IMR-90 (cell line): ENCODE data around the gene THRB. TPM values are rescaled to one million over a fixed set of nuclear protein-coding genes. Genes with fewer than 3 reads are reported as not detected.

ENCODE experiments used
- ATAC-seq: fragments of 200-7000 bp; cut with Tn5 transposase; 2 replicates; pipeline ENCODE4 v1.9.1; 2020; ENCODE audit warnings: low read depth, mild to moderate bottlenecking, moderate library complexity
- BruUV-seq: library from RNA; stranded (reverse); fragments of 400-500 nt; replicated peaks from 2 replicates; lab custom pipeline; 2021; lab: Mats Ljungman, UMichigan
- CTCF ChIA-PET: fragments of 300-600 bp; formaldehyde crosslinking; extraction: SDS; loops from one replicate; lab custom pipeline; 2021; ENCODE audit warnings: antibody characterized with exemption; lab: Yijun Ruan, JAX
- POLR2A ChIA-PET: fragments of 300-600 bp; sonication (Branson Sonifier 250); formaldehyde crosslinking; loops from one replicate; lab custom pipeline; 2022; ENCODE audit warnings: antibody characterized with exemption; ENCODE audit not compliant: unreplicated experiment; lab: Charles Lee
- DNase-seq: peaks from one replicate; pipeline ENCODE4 v3.0.0; 2013
- H2AFZ ChIP-seq: replicated peaks from 2 replicates; pipeline ENCODE3; 2013; ENCODE audit warnings: low read length, mild to moderate bottlenecking; ENCODE audit not compliant: poor library complexity
- H2AK5ac ChIP-seq: 2 replicates; pipeline ENCODE4 v1.6.1; 2013; ENCODE audit warnings: low read depth, low read length, inconsistent platforms
- H2AK9ac ChIP-seq: replicated peaks from 2 replicates; pipeline ENCODE3; 2013; ENCODE audit warnings: mild to moderate bottlenecking, low read depth, low read length, moderate library complexity; ENCODE audit not compliant: poor library complexity
- H2BK120ac ChIP-seq: 2 replicates; pipeline ENCODE4 v1.6.1; 2013; ENCODE audit warnings: low read depth, low read length, inconsistent platforms
- H2BK15ac ChIP-seq: 3 replicates; pipeline ENCODE4 v1.6.1; 2013; ENCODE audit warnings: low read depth, low read length, inconsistent platforms
- H2BK20ac ChIP-seq: 2 replicates; pipeline ENCODE4 v1.6.1; 2013; ENCODE audit warnings: low read depth, mild to moderate bottlenecking, inconsistent platforms, low read length, moderate library complexity
- H2BK5ac ChIP-seq: 2 replicates; pipeline ENCODE4 v1.6.1; 2013; ENCODE audit warnings: mild to moderate bottlenecking, low read depth, low read length, inconsistent platforms; ENCODE audit not compliant: poor library complexity, severe bottlenecking
- H3K14ac ChIP-seq: replicated peaks from 2 replicates; pipeline ENCODE4 v1.6.1; 2013; ENCODE audit warnings: low read depth, low read length, inconsistent platforms
- H3K18ac ChIP-seq: 2 replicates; pipeline ENCODE4 v1.6.1; 2013; ENCODE audit warnings: low read depth, low read length, control low read depth
- H3K23ac ChIP-seq: 2 replicates; pipeline ENCODE4 v1.6.1; 2013; ENCODE audit warnings: low read depth, low read length, inconsistent platforms
- H3K27ac ChIP-seq: 2 replicates; pipeline ENCODE4 v1.5.1; 2013; ENCODE audit warnings: mild to moderate bottlenecking, control low read depth, low read length; ENCODE audit not compliant: insufficient read depth
- H3K27me3 ChIP-seq: 2 replicates; pipeline ENCODE4 v1.6.1; 2013; ENCODE audit warnings: low read length; ENCODE audit not compliant: control insufficient read depth, insufficient read depth
- H3K36me3 ChIP-seq: 2 replicates; pipeline ENCODE4 v1.6.1; 2013; ENCODE audit warnings: low read length, mixed read lengths; ENCODE audit not compliant: control insufficient read depth, insufficient read depth
- H3K4ac ChIP-seq: 2 replicates; pipeline ENCODE4 v1.6.1; 2013; ENCODE audit warnings: low read depth, low read length, inconsistent platforms
- H3K4me1 ChIP-seq: 2 replicates; pipeline ENCODE4 v1.6.1; 2013; ENCODE audit warnings: low read length, mixed read lengths; ENCODE audit not compliant: control insufficient read depth, insufficient read depth
- H3K4me2 ChIP-seq: 2 replicates; pipeline ENCODE4 v1.6.1; 2013; ENCODE audit warnings: low read depth, mild to moderate bottlenecking, control low read depth, low read length, moderate library complexity
- H3K4me3 ChIP-seq: 2 replicates; pipeline ENCODE4 v1.5.1; 2013; ENCODE audit warnings: low read depth, mild to moderate bottlenecking, control low read depth, low read length, moderate library complexity; ENCODE audit not compliant: insufficient read depth
- H3K56ac ChIP-seq: 2 replicates; pipeline ENCODE4 v1.6.1; 2013; ENCODE audit warnings: low read length, inconsistent platforms; ENCODE audit not compliant: insufficient read depth; ENCODE audit errors: extremely low read depth
- H3K79me1 ChIP-seq, 2 experiments: 2 replicates each; pipeline ENCODE4 v1.6.1; 2013; ENCODE audit warnings: low read length in 2 of 2, inconsistent platforms in 1 of 2, low read depth in 1 of 2
- H3K9ac ChIP-seq: 2 replicates; pipeline ENCODE4 v1.6.1; 2013; ENCODE audit warnings: low read depth, low read length, control low read depth
- H3K9me1 ChIP-seq: 2 replicates; pipeline ENCODE4 v1.6.1; 2013; ENCODE audit warnings: low read length, inconsistent platforms; ENCODE audit not compliant: insufficient read depth
- H3K9me3 ChIP-seq: 2 replicates; pipeline ENCODE4 v1.6.1; 2013; ENCODE audit warnings: low read length; ENCODE audit not compliant: control insufficient read depth, insufficient read depth
- H4K20me1 ChIP-seq: 2 replicates; pipeline ENCODE4 v1.6.1; 2013; ENCODE audit warnings: low read length, inconsistent platforms; ENCODE audit not compliant: insufficient read depth
- H4K5ac ChIP-seq: 2 replicates; pipeline ENCODE4 v1.6.1; 2013; ENCODE audit warnings: mild to moderate bottlenecking, low read depth, low read length, control low read depth
- H4K8ac ChIP-seq, 2 experiments: 2 replicates each; pipeline ENCODE4 v1.6.1; 2013; ENCODE audit warnings: low read depth in 2 of 2, low read length in 2 of 2, control low read depth in 1 of 2, inconsistent platforms in 1 of 2
- H4K91ac ChIP-seq: 2 replicates; pipeline ENCODE4 v1.6.1; 2013; ENCODE audit warnings: low read depth, low read length, inconsistent platforms; ENCODE audit not compliant: insufficient read depth
- BHLHE40 ChIP-seq: fragments of 150-350 bp; IDR thresholded peaks from 2 replicates; pipeline ENCODE4 v1.6.1; 2016; ENCODE audit warnings: mild to moderate bottlenecking, low read depth, low read length
- CEBPB ChIP-seq: IDR thresholded peaks from 2 replicates; pipeline ENCODE4 v1.6.1; 2012; ENCODE audit warnings: low read depth, low read length, improper control_type of control experiment
- CTCF ChIP-seq: conservative IDR thresholded peaks from 2 replicates; pipeline ENCODE4 v1.5.1; 2012; ENCODE audit warnings: mild to moderate bottlenecking, low read depth, low read length, improper control_type of control experiment
- FOS ChIP-seq: fragments of 150-350 bp; IDR thresholded peaks from 2 replicates; pipeline ENCODE4 v1.6.1; 2016; ENCODE audit warnings: low read depth, low read length
- MAFK ChIP-seq: IDR thresholded peaks from 2 replicates; pipeline ENCODE4 v1.6.1; 2012; ENCODE audit warnings: low read depth, low read length, improper control_type of control experiment
- MAZ ChIP-seq: IDR thresholded peaks from 2 replicates; pipeline ENCODE4 v1.6.1; 2012; ENCODE audit warnings: low read depth, mild to moderate bottlenecking, low read length, improper control_type of control experiment, moderate library complexity, borderline replicate concordance
- POLR2A ChIP-seq: IDR thresholded peaks from 2 replicates; pipeline ENCODE4 v1.6.1; 2012; ENCODE audit warnings: mild to moderate bottlenecking, low read depth, low read length
- RAD21 ChIP-seq: IDR thresholded peaks from 2 replicates; pipeline ENCODE4 v1.6.1; 2012; ENCODE audit warnings: low read length, improper control_type of control experiment
- RCOR1 ChIP-seq: IDR thresholded peaks from 2 replicates; pipeline ENCODE4 v1.6.1; 2012; ENCODE audit warnings: mild to moderate bottlenecking, low read length, improper control_type of control experiment; ENCODE audit not compliant: insufficient replicate concordance
- SMC3 ChIP-seq: fragments of 150-350 bp; IDR thresholded peaks from 2 replicates; pipeline ENCODE4 v1.6.1; 2016; ENCODE audit warnings: low read depth, mild to moderate bottlenecking, antibody characterized with exemption, low read length, moderate library complexity
- WGBS, 2 experiments: methylation state at CpG; one replicate each; pipeline versions ENCODE4 v1.1.5 to v1.1.7; 2013; ENCODE audit warnings: missing lambda C conversion rate in 2 of 2; ENCODE audit not compliant: insufficient read length in 1 of 2; ENCODE audit errors: extremely low coverage in 2 of 2; 5-methylcytosine and 5-hydroxymethylcytosine counted together
- dilution Hi-C: fragments of 300-500 bp; cut with HindIII; formaldehyde crosslinking; loops from one replicate; pipeline ENCODE4 v1.14.3; 2018; ENCODE audit warnings: low sequenced_read_pairs; ENCODE audit not compliant: unreplicated experiment
- in situ Hi-C: fragments of 300-500 bp; cut with MboI; formaldehyde crosslinking; loops from 3 replicates; pipeline ENCODE4 v1.14.3; 2019; ENCODE audit warnings: low sequenced_read_pairs, inconsistent platforms, mixed read lengths
- intact Hi-C: fragments of 100-400 bp; cut with micrococcal nuclease; formaldehyde crosslinking; loops from 2 replicates; pipeline ENCODE4 v1.10.0; 2022
- polyA plus RNA-seq, 3 experiments: library from polyadenylated mRNA; depleted of rRNA; stranded (reverse); fragments of >200 nt; gene quantifications; 2 replicates each; pipeline ENCODE4 v1.2.3, GENCODE V29; 2012; ENCODE audit warnings: low replicate concordance in 1 of 3
- total RNA-seq: library from RNA; depleted of rRNA; stranded (reverse); fragments of >200 nt; gene quantifications from 2 replicates; pipeline ENCODE4 v1.2.3, GENCODE V29; 2012
- TF ChIP-seq, protein P1 (sequence below): fragments of 150-350 bp; IDR thresholded peaks from 2 replicates; pipeline ENCODE4 v1.6.1; 2016; ENCODE audit warnings: low read depth, mild to moderate bottlenecking, low read length, moderate library complexity, borderline replicate concordance
- TF ChIP-seq, protein P2 (sequence below): fragments of 150-350 bp; IDR thresholded peaks from 2 replicates; pipeline ENCODE4 v1.6.1; 2017; ENCODE audit warnings: mild to moderate bottlenecking, antibody characterized with exemption, low read length, low read depth

Gene THRB
- total and polyA plus RNA-seq, 2 of the 4 experiments (the other 2 are of a cell fraction), result under 0.01 TPM; not detected in 1

- H4K91ac ChIP-seq, result no peak overlapping the region
- no peak overlapping the region for H3K4ac ChIP-seq
- no TSS peak for BruUV-seq
- no peak overlapping the region for H2AK5ac ChIP-seq
- H2AFZ ChIP-seq, result no peak overlapping the region
- H3K14ac ChIP-seq, result no peak overlapping the region
- H2BK20ac ChIP-seq, result no peak overlapping the region
- no peak overlapping the region for H3K9ac ChIP-seq
- no peaks in the 10 kb centered on the region for H4K20me1 ChIP-seq
- H3K56ac ChIP-seq, result no peak overlapping the region
- no peak overlapping the region for H3K18ac ChIP-seq
- no peaks in the 10 kb centered on the region for H3K36me3 ChIP-seq
- no peak overlapping the region for H4K5ac ChIP-seq
- H2BK120ac ChIP-seq, result no peak overlapping the region
- H2AK9ac ChIP-seq, result no peak overlapping the region
- TF ChIP-seq RAD21 (no peak), SMC3 (no peak), BHLHE40 (no peak), CTCF (no peak), FOS (no peak), CEBPB (no peak), MAFK (no peak), MAZ (no peak), RCOR1 (no peak), POLR2A (no peak)
- TF ChIP-seq, protein P1, sequence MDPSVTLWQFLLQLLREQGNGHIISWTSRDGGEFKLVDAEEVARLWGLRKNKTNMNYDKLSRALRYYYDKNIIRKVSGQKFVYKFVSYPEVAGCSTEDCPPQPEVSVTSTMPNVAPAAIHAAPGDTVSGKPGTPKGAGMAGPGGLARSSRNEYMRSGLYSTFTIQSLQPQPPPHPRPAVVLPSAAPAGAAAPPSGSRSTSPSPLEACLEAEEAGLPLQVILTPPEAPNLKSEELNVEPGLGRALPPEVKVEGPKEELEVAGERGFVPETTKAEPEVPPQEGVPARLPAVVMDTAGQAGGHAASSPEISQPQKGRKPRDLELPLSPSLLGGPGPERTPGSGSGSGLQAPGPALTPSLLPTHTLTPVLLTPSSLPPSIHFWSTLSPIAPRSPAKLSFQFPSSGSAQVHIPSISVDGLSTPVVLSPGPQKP, result no peak
- TF ChIP-seq, protein P2, sequence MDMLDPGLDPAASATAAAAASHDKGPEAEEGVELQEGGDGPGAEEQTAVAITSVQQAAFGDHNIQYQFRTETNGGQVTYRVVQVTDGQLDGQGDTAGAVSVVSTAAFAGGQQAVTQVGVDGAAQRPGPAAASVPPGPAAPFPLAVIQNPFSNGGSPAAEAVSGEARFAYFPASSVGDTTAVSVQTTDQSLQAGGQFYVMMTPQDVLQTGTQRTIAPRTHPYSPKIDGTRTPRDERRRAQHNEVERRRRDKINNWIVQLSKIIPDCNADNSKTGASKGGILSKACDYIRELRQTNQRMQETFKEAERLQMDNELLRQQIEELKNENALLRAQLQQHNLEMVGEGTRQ, result no peak
- ChIA-PET CTCF (no interaction called here), POLR2A (no interaction called here)
- H3K27me3 ChIP-seq, result peaks cover 15% of the 10 kb centered on the region
- no peaks in the 10 kb centered on the region for H3K9me1 ChIP-seq
- H4K8ac ChIP-seq, result no peak overlapping the region
- no peak overlapping the region for H3K4me2 ChIP-seq
- in situ Hi-C loops, result no loop called here
- no peak overlapping the region for H2BK15ac ChIP-seq
- H3K23ac ChIP-seq, result no peak overlapping the region
- H3K4me1 ChIP-seq, result no peaks in the 10 kb centered on the region
- dilution Hi-C loops, result no loop called here
- H3K4me3 ChIP-seq, result no peak overlapping the region
- no peaks in the 10 kb centered on the region for H3K79me1 ChIP-seq
- ATAC-seq (no peak), DNase-seq (no peak)
- no peaks in the 10 kb centered on the region for H3K9me3 ChIP-seq
- H3K27ac ChIP-seq, result no peak overlapping the region
- intact Hi-C loops, result no loop called here
- no peak overlapping the region for H2BK5ac ChIP-seq
- WGBS, 2 experiments, result 57% methylated on average over 1 of the region's 2 CpGs; no CpG with 5 or more reads in 1 of the 2 experiments
Measured at GRCh38 chr3:24215502-24215901, 279.1 kb downstream of the THRB start.
